OCI-LY3 (cell line): ENCODE data around the gene CPXM2.

ENCODE experiments used
- H2AFZ ChIP-seq: fragments of 200-600, 300-600 bp; shearing (Covaris generic); 2 replicates; pipeline ENCODE4 v1.6.0; 2014; ENCODE audit warnings: antibody characterized with exemption, low read depth, low read length
- H3K27ac ChIP-seq: fragments of 200-600, 300-600 bp; sonication (generic); 2 replicates; pipeline ENCODE4 v1.5.1; 2014; ENCODE audit warnings: mild to moderate bottlenecking, low read length, moderate library complexity, mixed read lengths
- H3K27me3 ChIP-seq: fragments of 200-600, 300-600 bp; sonication (generic); 2 replicates; pipeline ENCODE4 v1.6.1; 2014; ENCODE audit warnings: low read depth, low read length, mixed read lengths
- H3K36me3 ChIP-seq: fragments of 200-600, 300-600 bp; sonication (generic); replicated peaks from 2 replicates; pipeline ENCODE3; 2014; ENCODE audit warnings: low read depth, low read length, mixed read lengths
- H3K4me1 ChIP-seq: fragments of 300-600, 200-600 bp; sonication (generic); 2 replicates; pipeline ENCODE4 v1.6.1; 2014; ENCODE audit warnings: low read length, mixed read lengths
- H3K4me2 ChIP-seq: fragments of 200-600, 300-600 bp; sonication (generic); 2 replicates; pipeline ENCODE4 v1.6.1; 2014; ENCODE audit warnings: low read length, mixed read lengths
- H3K4me3 ChIP-seq: fragments of 300-600, 200-600 bp; sonication (generic); 2 replicates; pipeline ENCODE4 v1.5.1; 2014; ENCODE audit warnings: antibody characterized with exemption, mild to moderate bottlenecking, low read length, moderate library complexity
- H3K79me2 ChIP-seq: fragments of 300-600, 200-600 bp; shearing (Covaris generic); 2 replicates; pipeline ENCODE4 v1.6.1; 2014; ENCODE audit warnings: mild to moderate bottlenecking, low read length, mixed read lengths
- H3K9ac ChIP-seq: fragments of 300-600, 200-600 bp; shearing (Covaris generic); 2 replicates; pipeline ENCODE4 v1.6.0; 2014; ENCODE audit warnings: mild to moderate bottlenecking, low read length, moderate library complexity
- H3K9me3 ChIP-seq: fragments of 200-600, 300-600 bp; shearing (Covaris generic); 2 replicates; pipeline ENCODE4 v1.6.1; 2014; ENCODE audit warnings: low read length, mixed read lengths; ENCODE audit not compliant: insufficient read depth
- H4K20me1 ChIP-seq: fragments of 200-600, 300-600 bp; sonication (generic); 2 replicates; pipeline ENCODE4 v1.6.1; 2016; ENCODE audit warnings: low read length, mixed read lengths; ENCODE audit not compliant: insufficient read depth
- CTCF ChIP-seq: fragments of 200-600, 300-600 bp; sonication (generic); IDR thresholded peaks from 2 replicates; pipeline ENCODE4 v1.5.1; 2014; ENCODE audit warnings: antibody characterized with exemption, low read length, low read depth
- EZH2phosphoT487 ChIP-seq: fragments of 200-600 bp; shearing (Covaris generic); IDR thresholded peaks from 2 replicates; pipeline ENCODE4 v1.6.1; 2018; ENCODE audit warnings: antibody characterized with exemption, mixed run types, low read depth

The CPXM2 gene

DNA sequence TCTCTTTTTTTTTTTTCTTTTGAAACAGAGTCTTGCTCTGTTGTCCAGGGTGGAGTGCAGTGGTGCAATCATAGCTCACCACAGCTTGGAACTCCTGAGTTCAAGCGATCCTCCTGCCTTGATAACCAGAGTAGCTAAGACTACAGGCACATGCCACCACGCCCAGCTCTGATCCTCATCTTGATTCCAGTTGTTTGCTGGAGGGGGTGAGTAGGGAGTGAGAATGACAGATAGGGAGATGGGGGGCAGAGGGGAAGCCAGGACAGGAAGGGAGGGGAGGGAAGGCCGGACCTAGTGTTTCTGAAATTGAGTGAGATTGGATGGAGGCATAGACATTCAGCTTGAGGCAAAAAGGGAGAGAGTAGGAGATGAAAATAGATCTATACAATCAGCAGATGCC, 25.2 kb upstream of the CPXM2 start:
- H3K27me3 ChIP-seq, result no peaks in the 10 kb centered on the region; the same call in 1 of the 2 replicates
- H3K36me3 ChIP-seq, result no peaks in the 10 kb centered on the region
- H3K79me2 ChIP-seq, result no peaks in the 10 kb centered on the region
- TF ChIP-seq CTCF (no peak), EZH2phosphoT487 (no peak)
- H3K4me3 ChIP-seq, result no peak overlapping the region
- no peaks in the 10 kb centered on the region for H4K20me1 ChIP-seq
- H2AFZ ChIP-seq, result no peak overlapping the region
- H3K27ac ChIP-seq, result no peak overlapping the region
- H3K9ac ChIP-seq, result no peak overlapping the region
- no peak overlapping the region for H3K4me2 ChIP-seq
- H3K9me3 ChIP-seq, result no peaks in the 10 kb centered on the region
- no peaks in the 10 kb centered on the region for H3K4me1 ChIP-seq

DNA sequence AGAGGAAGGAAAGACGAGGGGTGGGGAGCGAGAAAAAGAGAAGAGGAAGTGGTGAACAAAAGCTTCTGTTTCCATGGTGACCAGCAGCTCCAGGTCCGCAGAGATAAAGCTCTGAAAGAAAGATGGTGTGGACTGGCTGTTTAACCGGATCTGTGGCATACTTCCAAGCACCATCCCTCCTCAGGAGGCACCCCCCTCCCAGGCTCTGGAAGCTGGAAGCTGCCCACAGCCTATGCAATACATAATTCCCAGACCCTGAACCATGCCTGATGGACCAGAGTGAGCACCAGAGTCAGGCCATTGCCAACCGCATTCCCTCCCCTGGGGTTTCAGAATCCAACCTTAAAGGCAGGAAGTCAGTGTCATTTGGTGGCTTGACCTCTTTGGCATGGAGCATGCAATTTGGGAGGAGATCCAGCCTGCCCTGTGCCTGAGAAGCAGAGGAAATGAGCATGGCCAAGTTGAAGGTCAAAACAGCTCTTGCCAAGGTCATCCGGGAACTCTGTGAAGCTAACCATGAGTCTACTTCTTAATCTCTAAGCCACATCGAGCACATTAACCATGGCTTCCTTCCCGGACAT, 22.2 kb upstream of the CPXM2 start:
- no peak overlapping the region for H3K9ac ChIP-seq
- H3K27ac ChIP-seq, result no peak overlapping the region
- no peaks in the 10 kb centered on the region for H3K27me3 ChIP-seq
- no peaks in the 10 kb centered on the region for H3K4me1 ChIP-seq
- H3K4me2 ChIP-seq, result no peak overlapping the region
- H3K36me3 ChIP-seq, result no peaks in the 10 kb centered on the region
- H3K9me3 ChIP-seq, result no peaks in the 10 kb centered on the region
- H4K20me1 ChIP-seq, result no peaks in the 10 kb centered on the region
- TF ChIP-seq EZH2phosphoT487, result no peak
- TF ChIP-seq CTCF, result no peak
- no peak overlapping the region for H2AFZ ChIP-seq
- no peaks in the 10 kb centered on the region for H3K79me2 ChIP-seq
- H3K4me3 ChIP-seq, result no peak overlapping the region

DNA sequence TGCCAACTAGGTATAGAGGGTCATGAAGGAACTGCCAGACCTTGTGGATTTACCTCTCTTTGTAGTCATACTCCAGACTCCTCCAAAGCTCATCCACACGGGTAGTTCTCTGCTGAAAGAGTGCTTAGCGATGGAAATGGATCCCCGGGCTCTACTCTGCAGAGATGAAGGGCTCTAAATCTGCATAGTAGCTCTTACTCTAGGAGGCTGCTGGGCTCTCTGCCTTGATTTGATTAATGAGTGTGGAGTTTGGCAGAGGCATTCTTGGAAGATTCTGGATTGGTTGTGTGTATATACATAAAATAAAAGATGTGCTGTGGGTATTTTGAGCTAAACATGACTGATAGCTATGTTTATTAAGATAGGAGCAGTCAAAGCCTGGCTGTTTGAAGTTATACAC, 21.3 kb upstream of the CPXM2 start:
- no peak overlapping the region for H3K4me3 ChIP-seq
- H3K27ac ChIP-seq, result no peak overlapping the region
- no peaks in the 10 kb centered on the region for H3K79me2 ChIP-seq
- no peaks in the 10 kb centered on the region for H3K36me3 ChIP-seq
- H3K27me3 ChIP-seq, result no peaks in the 10 kb centered on the region; the same call in 1 of the 2 replicates
- no peak overlapping the region for H2AFZ ChIP-seq
- H4K20me1 ChIP-seq, result no peaks in the 10 kb centered on the region
- no peaks in the 10 kb centered on the region for H3K4me1 ChIP-seq
- no peak overlapping the region for H3K4me2 ChIP-seq
- no peak overlapping the region for H3K9ac ChIP-seq
- TF ChIP-seq CTCF (no peak), EZH2phosphoT487 (no peak)
- no peaks in the 10 kb centered on the region for H3K9me3 ChIP-seq

GRCh38 chr10:123912466-123912865, 20.9 kb upstream of the CPXM2 start:
- TF ChIP-seq EZH2phosphoT487 (no peak), CTCF (no peak)
- Histone ChIP-seq H3K27me3 (no peaks in the 10 kb centered on the region; the same call in 1 of the 2 replicates), H3K4me3 (no peak overlapping the region)

More at GRCh38 chr10:123912466-123912865, 20.9 kb upstream of the CPXM2 start:
- Histone ChIP-seq H3K27ac (no peak overlapping the region), H3K36me3 (no peaks in the 10 kb centered on the region), H3K9me3 (no peaks in the 10 kb centered on the region), H2AFZ (no peak overlapping the region), H3K4me1 (no peaks in the 10 kb centered on the region), H3K4me2 (no peak overlapping the region), H4K20me1 (no peaks in the 10 kb centered on the region), H3K9ac (no peak overlapping the region), H3K79me2 (no peaks in the 10 kb centered on the region)
